GM12878 (cell line): ENCODE data around the gene OR2B2. TPM values are rescaled to one million over a fixed set of nuclear protein-coding genes. Genes with fewer than 3 reads are reported as not detected.
A peak's percentile ranks its signal among the peaks of the same experiment; 100 is the strongest.

ENCODE experiments used
- ATAC-seq: fragments of 200-7000 bp; cut with Tn5 transposase; 3 replicates; pipeline ENCODE4 v1.9.1; 2020; ENCODE audit warnings: mild to moderate bottlenecking, moderate library complexity
- BruUV-seq: library from RNA; stranded (reverse); fragments of 400-500 nt; replicated peaks from 2 replicates; lab custom pipeline; 2021; lab: Mats Ljungman, UMichigan
- CTCF ChIA-PET: fragments of 300-600 bp; sonication (Branson Sonifier 250); formaldehyde crosslinking; extraction: SDS; loops from one replicate; lab custom pipeline; 2021; ENCODE audit warnings: inconsistent platforms; lab: Yijun Ruan, JAX
- POLR2A ChIA-PET: fragments of 350-600 bp; formaldehyde crosslinking; extraction: SDS; loops from one replicate; lab custom pipeline; 2021; ENCODE audit warnings: inconsistent platforms; lab: Charles Lee
- RAD21 ChIA-PET: fragments of 300-600 bp; sonication (Branson Sonifier 250); formaldehyde crosslinking; loops from one replicate; lab custom pipeline; 2023; ENCODE audit warnings: antibody characterized with exemption; ENCODE audit not compliant: unreplicated experiment; lab: Charles Lee
- SMC1A ChIA-PET: fragments of 300-600 bp; sonication (Branson Sonifier 250); formaldehyde crosslinking; loops from one replicate; lab custom pipeline; 2023; ENCODE audit not compliant: unreplicated experiment, uncharacterized antibody; lab: Charles Lee
- DNase-seq: peaks from one replicate; pipeline ENCODE4 v3.0.0-alpha.2; 2011; ENCODE audit warnings: low read depth, low spot score
- FAIRE-seq: peaks from 3 replicates; lab custom pipeline; 2011; peaks lifted over from hg19 to GRCh38; lab: Jason Lieb, UNC
- H2AFZ ChIP-seq: 2 replicates; pipeline ENCODE4 v1.6.0; 2011; ENCODE audit warnings: low read depth, low read length, control low read depth; ENCODE audit not compliant: control insufficient read depth
- H3K27ac ChIP-seq: 2 replicates; pipeline ENCODE4 v1.5.1; 2011; ENCODE audit warnings: control low read depth; ENCODE audit not compliant: control insufficient read depth, insufficient read depth
- H3K27me3 ChIP-seq, 2 experiments: replicated peaks in 1 of 2; 2 replicates each; pipeline versions ENCODE4 v1.6.0 to v1.6.1; 2011; ENCODE audit warnings: low read length in 1 of 2; ENCODE audit not compliant: control insufficient read depth in 2 of 2, insufficient read depth in 2 of 2
- H3K36me3 ChIP-seq, 2 experiments: 2 replicates each; pipeline ENCODE4 v1.5.1; 2011; ENCODE audit warnings: low read length in 1 of 2; ENCODE audit not compliant: control insufficient read depth in 2 of 2, insufficient read depth in 2 of 2
- H3K4me1 ChIP-seq: 2 replicates; pipeline ENCODE4 v1.6.1; 2011; ENCODE audit warnings: mild to moderate bottlenecking, low read length, moderate library complexity, mixed read lengths; ENCODE audit not compliant: control insufficient read depth, insufficient read depth
- H3K4me2 ChIP-seq: 2 replicates; pipeline ENCODE4 v1.6.0; 2011; ENCODE audit warnings: control low read depth; ENCODE audit not compliant: control insufficient read depth, insufficient read depth
- H3K4me3 ChIP-seq: fragments of 200-600 bp; sonication (generic); 2 replicates; pipeline ENCODE4 v1.5.1; 2016
- H3K79me2 ChIP-seq: 2 replicates; pipeline ENCODE4 v1.6.0; 2011; ENCODE audit warnings: low read length; ENCODE audit not compliant: control insufficient read depth, insufficient read depth
- H3K9ac ChIP-seq: 2 replicates; pipeline ENCODE4 v1.8.0; 2011; ENCODE audit warnings: low read length, control low read depth, mixed read lengths; ENCODE audit not compliant: control insufficient read depth, insufficient read depth
- H3K9me3 ChIP-seq: replicated peaks from 3 replicates; pipeline ENCODE4 v1.5.1; 2011; ENCODE audit warnings: mild to moderate bottlenecking, low read length; ENCODE audit not compliant: control insufficient read depth, insufficient read depth
- H4K20me1 ChIP-seq: 2 replicates; pipeline ENCODE4 v1.6.0; 2011; ENCODE audit not compliant: control insufficient read depth, insufficient read depth
- DPF2 ChIP-seq: fragments of 450-650 bp; IDR thresholded peaks from 2 replicates; pipeline ENCODE4 v1.6.1; 2017; ENCODE audit warnings: mild to moderate bottlenecking
- IKZF2 ChIP-seq, 2 experiments: fragments of 450-650 bp; IDR thresholded peaks; 2 replicates each; pipeline ENCODE4 v1.6.1; 2017; ENCODE audit warnings: mild to moderate bottlenecking in 2 of 2, moderate library complexity in 2 of 2
- MTA2 ChIP-seq: fragments of 450-650 bp; IDR thresholded peaks from 2 replicates; pipeline ENCODE4 v1.6.1; 2016; ENCODE audit warnings: low read depth, mild to moderate bottlenecking, moderate library complexity
- RAD51 ChIP-seq: fragments of 450-650 bp; IDR thresholded peaks from 2 replicates; pipeline ENCODE4 v1.6.1; 2016; ENCODE audit warnings: moderate library complexity, mild to moderate bottlenecking, inconsistent platforms
- STAT1 ChIP-seq: fragments of 450-650 bp; conservative IDR thresholded peaks from 2 replicates; pipeline ENCODE4 v1.6.1; 2014; ENCODE audit warnings: antibody characterized with exemption, mild to moderate bottlenecking
- TAF1 ChIP-seq: IDR thresholded peaks from 2 replicates; pipeline ENCODE4 v1.6.1; 2011; ENCODE audit warnings: mild to moderate bottlenecking, low read depth, low read length, borderline replicate concordance
- ZNF207 ChIP-seq: fragments of 450-650 bp; IDR thresholded peaks from 2 replicates; pipeline ENCODE4 v1.6.1; 2014; ENCODE audit warnings: antibody characterized with exemption, mild to moderate bottlenecking, borderline replicate concordance
- ZNF217 ChIP-seq: fragments of 450-650 bp; IDR thresholded peaks from 2 replicates; pipeline ENCODE4 v1.6.1; 2017; ENCODE audit warnings: antibody characterized with exemption, mild to moderate bottlenecking
- WGBS: methylation state at CpG from one replicate; pipeline ENCODE4 v1.1.6; 2016; ENCODE audit warnings: low lambda C conversion rate; ENCODE audit not compliant: insufficient replicate concordance, insufficient coverage; ENCODE audit errors: missing lambda C conversion rate; 5-methylcytosine and 5-hydroxymethylcytosine counted together
- in situ Hi-C: fragments of 300-500 bp; cut with MboI; formaldehyde crosslinking; loops from 9 replicates; pipeline ENCODE4 v1.14.3; 2018; ENCODE audit warnings: mixed read lengths
- intact Hi-C: fragments of 100-400 bp; cut with micrococcal nuclease; formaldehyde crosslinking; loops from one replicate; pipeline ENCODE4 v1.14.2; 2022; ENCODE audit not compliant: unreplicated experiment
- polyA plus RNA-seq, 11 experiments: library from polyadenylated mRNA; depleted of rRNA in 4 of 11; unstranded in 6 of 11; stranded (reverse) in 5 of 11; fragments of >200 nt; fragmentation: Nextera tagmentation in 4 of 11; fragmentation: Illumina TruSeq in 1 of 11; extraction: Ambion mirVana in 4 of 11; extraction: Trizol in 1 of 11; gene quantifications; 1 replicate in 1 of 11; 2 replicates in 10 of 11; pipeline versions ENCODE4 v1.2.1 to v1.2.3, GENCODE V29; 2011 to 2016; ENCODE audit warnings: inconsistent platforms in 2 of 11, missing spikeins in 2 of 11, low read depth in 1 of 11
- total RNA-seq, 4 experiments: library from RNA; depleted of rRNA in 3 of 4; stranded (reverse); fragments of >200 nt in 3 of 4; fragmentation: Illumina TruSeq in 1 of 4; extraction: Trizol in 1 of 4; gene quantifications; 2 replicates each; pipeline versions ENCODE4 v1.2.1 to v1.2.3, GENCODE V29; 2013 to 2021
- TF ChIP-seq, protein P1 (sequence below): fragments of 450-650 bp; IDR thresholded peaks from 2 replicates; pipeline ENCODE4 v1.6.1; 2018; ENCODE audit warnings: mild to moderate bottlenecking, low read depth, moderate library complexity; ENCODE audit not compliant: partially characterized antibody
- TF ChIP-seq, protein P2 (sequence below): IDR thresholded peaks from 2 replicates; pipeline ENCODE4 v1.6.1; 2011; ENCODE audit warnings: low read depth, low read length, improper control_type of control experiment, borderline replicate concordance
- TF ChIP-seq, protein P3 (sequence below): fragments of 450-650 bp; IDR thresholded peaks from 2 replicates; pipeline ENCODE4 v1.6.1; 2017; ENCODE audit warnings: low read depth, mild to moderate bottlenecking, moderate library complexity
- TF ChIP-seq, protein P4 (sequence below): fragments of 450-650 bp; IDR thresholded peaks from 2 replicates; pipeline ENCODE4 v1.6.1; 2017; ENCODE audit warnings: mild to moderate bottlenecking
- TF ChIP-seq, protein P5 (sequence below): fragments of 150-350 bp; IDR thresholded peaks from 2 replicates; pipeline ENCODE4 v1.6.1; 2016; ENCODE audit warnings: low read depth, low read length

The OR2B2 gene
- total and polyA plus RNA-seq, 10 of the 15 experiments (the other 5 are each of a cell fraction or from before 2014, with no cell fraction given), result not detected

DNA sequence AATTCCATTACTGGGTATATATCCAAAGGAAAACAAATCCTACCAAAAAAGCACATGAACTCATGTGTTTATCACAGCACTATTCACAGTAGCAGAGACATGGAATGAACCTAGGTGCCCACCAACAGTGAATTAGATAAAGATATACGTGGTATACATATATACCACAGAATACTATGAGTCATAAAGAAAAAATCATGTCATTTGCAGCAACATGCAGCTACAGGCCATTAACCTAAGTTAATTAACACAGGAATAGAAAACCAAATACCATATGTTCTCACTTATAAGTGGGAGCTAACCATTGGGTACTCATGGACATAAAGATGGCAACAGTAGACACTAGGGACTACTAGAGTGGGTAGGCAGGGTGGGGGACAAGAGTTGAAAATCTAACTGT lies 4.2 kb downstream of the OR2B2 start:
- H3K9ac ChIP-seq, result no peak overlapping the region
- in situ Hi-C loops (no loop called here), intact Hi-C loops (loop anchor here (10.0 kb wide), 1 partner anchor 777 kb away; no protein-coding TSS in a partner anchor)
- no peak overlapping the region for H3K4me2 ChIP-seq
- no peaks in the 10 kb centered on the region for H4K20me1 ChIP-seq
- no peak overlapping the region; the same call in 1 of the 2 replicates for H2AFZ ChIP-seq
- H3K27ac ChIP-seq, result no peak overlapping the region
- no peaks in the 10 kb centered on the region for H3K36me3 ChIP-seq
- BruUV-seq, result no TSS peak
- RAD21 ChIA-PET, result interaction anchor here (1.0 kb wide), 1 partner anchor 11 kb away, joined by 3 read pairs; no protein-coding TSS in a partner anchor
- H3K79me2 ChIP-seq, result no peaks in the 10 kb centered on the region
- H3K9me3 ChIP-seq, result no peaks in the 10 kb centered on the region; the same call in 2 of the 3 replicates
- SMC1A ChIA-PET, result no interaction called here
- CTCF ChIA-PET, result interaction anchor here (1.1 kb wide), 1 partner anchor 16 kb away, joined by 3 read pairs; no protein-coding TSS in a partner anchor
- FAIRE-seq, result no peak
- H3K4me3 ChIP-seq, result no peak overlapping the region
- WGBS, result 7% methylated on average over 1 of the region's 1 CpG
- POLR2A ChIA-PET, result interaction anchor here (0.7 kb wide), 1 partner anchor 231 kb away, joined by 4 read pairs; no protein-coding TSS in a partner anchor
- H3K4me1 ChIP-seq, result no peaks in the 10 kb centered on the region
- ATAC-seq, result peak; percentile 74
- H3K27me3 ChIP-seq, result no peaks in the 10 kb centered on the region
- no peak for DNase-seq
- TF ChIP-seq ZNF217 (0 out of 2 replicates have a peak, but pooled peaks have one; percentile 61), TAF1 (no peak), IKZF2 (IDR thresholded peaks at IDR 0.05) (0 out of 4 replicates have a peak, but pooled peaks of 1 of the 2 experiments have one; percentile 36), RAD51 (no peak), STAT1 (no peak), ZNF207 (no peak), MTA2 (peak; percentile 91), DPF2 (peak; percentile 60; the same call in 1 of the 2 replicates)
- TF ChIP-seq, protein P1, sequence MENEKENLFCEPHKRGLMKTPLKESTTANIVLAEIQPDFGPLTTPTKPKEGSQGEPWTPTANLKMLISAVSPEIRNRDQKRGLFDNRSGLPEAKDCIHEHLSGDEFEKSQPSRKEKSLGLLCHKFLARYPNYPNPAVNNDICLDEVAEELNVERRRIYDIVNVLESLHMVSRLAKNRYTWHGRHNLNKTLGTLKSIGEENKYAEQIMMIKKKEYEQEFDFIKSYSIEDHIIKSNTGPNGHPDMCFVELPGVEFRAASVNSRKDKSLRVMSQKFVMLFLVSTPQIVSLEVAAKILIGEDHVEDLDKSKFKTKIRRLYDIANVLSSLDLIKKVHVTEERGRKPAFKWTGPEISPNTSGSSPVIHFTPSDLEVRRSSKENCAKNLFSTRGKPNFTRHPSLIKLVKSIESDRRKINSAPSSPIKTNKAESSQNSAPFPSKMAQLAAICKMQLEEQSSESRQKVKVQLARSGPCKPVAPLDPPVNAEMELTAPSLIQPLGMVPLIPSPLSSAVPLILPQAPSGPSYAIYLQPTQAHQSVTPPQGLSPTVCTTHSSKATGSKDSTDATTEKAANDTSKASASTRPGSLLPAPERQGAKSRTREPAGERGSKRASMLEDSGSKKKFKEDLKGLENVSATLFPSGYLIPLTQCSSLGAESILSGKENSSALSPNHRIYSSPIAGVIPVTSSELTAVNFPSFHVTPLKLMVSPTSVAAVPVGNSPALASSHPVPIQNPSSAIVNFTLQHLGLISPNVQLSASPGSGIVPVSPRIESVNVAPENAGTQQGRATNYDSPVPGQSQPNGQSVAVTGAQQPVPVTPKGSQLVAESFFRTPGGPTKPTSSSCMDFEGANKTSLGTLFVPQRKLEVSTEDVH, result no peak
- TF ChIP-seq, protein P2, sequence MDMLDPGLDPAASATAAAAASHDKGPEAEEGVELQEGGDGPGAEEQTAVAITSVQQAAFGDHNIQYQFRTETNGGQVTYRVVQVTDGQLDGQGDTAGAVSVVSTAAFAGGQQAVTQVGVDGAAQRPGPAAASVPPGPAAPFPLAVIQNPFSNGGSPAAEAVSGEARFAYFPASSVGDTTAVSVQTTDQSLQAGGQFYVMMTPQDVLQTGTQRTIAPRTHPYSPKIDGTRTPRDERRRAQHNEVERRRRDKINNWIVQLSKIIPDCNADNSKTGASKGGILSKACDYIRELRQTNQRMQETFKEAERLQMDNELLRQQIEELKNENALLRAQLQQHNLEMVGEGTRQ, result no peak
- TF ChIP-seq, protein P3, sequence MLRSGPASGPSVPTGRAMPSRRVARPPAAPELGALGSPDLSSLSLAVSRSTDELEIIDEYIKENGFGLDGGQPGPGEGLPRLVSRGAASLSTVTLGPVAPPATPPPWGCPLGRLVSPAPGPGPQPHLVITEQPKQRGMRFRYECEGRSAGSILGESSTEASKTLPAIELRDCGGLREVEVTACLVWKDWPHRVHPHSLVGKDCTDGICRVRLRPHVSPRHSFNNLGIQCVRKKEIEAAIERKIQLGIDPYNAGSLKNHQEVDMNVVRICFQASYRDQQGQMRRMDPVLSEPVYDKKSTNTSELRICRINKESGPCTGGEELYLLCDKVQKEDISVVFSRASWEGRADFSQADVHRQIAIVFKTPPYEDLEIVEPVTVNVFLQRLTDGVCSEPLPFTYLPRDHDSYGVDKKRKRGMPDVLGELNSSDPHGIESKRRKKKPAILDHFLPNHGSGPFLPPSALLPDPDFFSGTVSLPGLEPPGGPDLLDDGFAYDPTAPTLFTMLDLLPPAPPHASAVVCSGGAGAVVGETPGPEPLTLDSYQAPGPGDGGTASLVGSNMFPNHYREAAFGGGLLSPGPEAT, result 0 out of 2 replicates have a peak, but pooled peaks have one; percentile 8
- TF ChIP-seq, protein P4, sequence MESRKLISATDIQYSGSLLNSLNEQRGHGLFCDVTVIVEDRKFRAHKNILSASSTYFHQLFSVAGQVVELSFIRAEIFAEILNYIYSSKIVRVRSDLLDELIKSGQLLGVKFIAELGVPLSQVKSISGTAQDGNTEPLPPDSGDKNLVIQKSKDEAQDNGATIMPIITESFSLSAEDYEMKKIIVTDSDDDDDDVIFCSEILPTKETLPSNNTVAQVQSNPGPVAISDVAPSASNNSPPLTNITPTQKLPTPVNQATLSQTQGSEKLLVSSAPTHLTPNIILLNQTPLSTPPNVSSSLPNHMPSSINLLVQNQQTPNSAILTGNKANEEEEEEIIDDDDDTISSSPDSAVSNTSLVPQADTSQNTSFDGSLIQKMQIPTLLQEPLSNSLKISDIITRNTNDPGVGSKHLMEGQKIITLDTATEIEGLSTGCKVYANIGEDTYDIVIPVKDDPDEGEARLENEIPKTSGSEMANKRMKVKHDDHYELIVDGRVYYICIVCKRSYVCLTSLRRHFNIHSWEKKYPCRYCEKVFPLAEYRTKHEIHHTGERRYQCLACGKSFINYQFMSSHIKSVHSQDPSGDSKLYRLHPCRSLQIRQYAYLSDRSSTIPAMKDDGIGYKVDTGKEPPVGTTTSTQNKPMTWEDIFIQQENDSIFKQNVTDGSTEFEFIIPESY, result no peak
- TF ChIP-seq, protein P5, sequence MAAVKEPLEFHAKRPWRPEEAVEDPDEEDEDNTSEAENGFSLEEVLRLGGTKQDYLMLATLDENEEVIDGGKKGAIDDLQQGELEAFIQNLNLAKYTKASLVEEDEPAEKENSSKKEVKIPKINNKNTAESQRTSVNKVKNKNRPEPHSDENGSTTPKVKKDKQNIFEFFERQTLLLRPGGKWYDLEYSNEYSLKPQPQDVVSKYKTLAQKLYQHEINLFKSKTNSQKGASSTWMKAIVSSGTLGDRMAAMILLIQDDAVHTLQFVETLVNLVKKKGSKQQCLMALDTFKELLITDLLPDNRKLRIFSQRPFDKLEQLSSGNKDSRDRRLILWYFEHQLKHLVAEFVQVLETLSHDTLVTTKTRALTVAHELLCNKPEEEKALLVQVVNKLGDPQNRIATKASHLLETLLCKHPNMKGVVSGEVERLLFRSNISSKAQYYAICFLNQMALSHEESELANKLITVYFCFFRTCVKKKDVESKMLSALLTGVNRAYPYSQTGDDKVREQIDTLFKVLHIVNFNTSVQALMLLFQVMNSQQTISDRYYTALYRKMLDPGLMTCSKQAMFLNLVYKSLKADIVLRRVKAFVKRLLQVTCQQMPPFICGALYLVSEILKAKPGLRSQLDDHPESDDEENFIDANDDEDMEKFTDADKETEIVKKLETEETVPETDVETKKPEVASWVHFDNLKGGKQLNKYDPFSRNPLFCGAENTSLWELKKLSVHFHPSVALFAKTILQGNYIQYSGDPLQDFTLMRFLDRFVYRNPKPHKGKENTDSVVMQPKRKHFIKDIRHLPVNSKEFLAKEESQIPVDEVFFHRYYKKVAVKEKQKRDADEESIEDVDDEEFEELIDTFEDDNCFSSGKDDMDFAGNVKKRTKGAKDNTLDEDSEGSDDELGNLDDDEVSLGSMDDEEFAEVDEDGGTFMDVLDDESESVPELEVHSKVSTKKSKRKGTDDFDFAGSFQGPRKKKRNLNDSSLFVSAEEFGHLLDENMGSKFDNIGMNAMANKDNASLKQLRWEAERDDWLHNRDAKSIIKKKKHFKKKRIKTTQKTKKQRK, result no peak
